Measurements from ENCODE around the gene DOCK3.

DOCK3 gene

DNA sequence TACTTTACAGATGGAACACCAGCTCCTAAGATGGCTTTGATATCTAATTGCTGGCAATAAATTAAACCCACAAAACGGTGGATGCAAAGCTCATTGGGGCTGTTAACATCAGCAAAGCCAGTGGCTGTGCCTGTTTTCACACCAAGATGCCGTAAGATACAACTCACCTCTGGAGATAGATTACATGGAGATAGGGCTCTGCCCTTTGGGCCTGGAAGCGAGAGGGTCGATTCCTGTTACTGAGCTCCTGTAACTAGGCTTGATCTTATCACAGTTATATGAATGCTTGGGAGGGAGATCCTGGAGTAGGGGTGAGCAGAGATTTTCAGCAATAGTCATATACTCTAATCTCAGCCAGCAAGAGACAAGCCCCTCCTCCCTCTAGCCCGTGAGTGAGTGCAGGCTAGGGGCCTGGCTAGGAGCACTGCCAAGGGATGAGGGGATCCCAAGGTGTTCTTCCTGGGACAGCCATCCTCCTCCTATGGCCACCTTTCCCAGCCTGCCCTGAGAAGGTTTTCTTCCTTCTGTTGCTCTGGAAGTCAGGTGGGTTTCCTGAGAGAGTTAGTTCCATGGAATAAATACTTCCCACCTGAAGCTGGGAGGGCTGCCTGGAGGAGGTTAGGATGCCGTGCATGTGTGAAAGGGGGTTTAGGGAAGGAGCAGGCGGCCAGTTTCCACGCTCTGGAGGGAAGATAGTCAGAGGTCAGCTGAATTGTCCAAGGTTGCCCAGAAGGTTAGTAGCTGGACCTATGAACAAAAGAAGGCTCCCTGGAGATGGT lies 18.1 kb upstream of the DOCK3 start:
- H3K4me3 ChIP-seq (ENCODE audit: low read depth, low read length) = no peak overlapping the region
- DNase-seq (ENCODE audit: low read depth) = no peak
- TF ChIP-seq CTCF (IDR thresholded peaks at IDR 0.05; ENCODE audit: insufficient read depth, low read depth, low read length, missing control alignments) = no peak

GRCh38 chr3:50657407-50657806 lies 17.3 kb upstream of the DOCK3 start:
- DNase-seq (ENCODE audit: low read depth) = no peak
- no peak for TF ChIP-seq CTCF (IDR thresholded peaks at IDR 0.05; ENCODE audit: insufficient read depth, low read depth, low read length, missing control alignments)
- H3K4me3 ChIP-seq (ENCODE audit: low read depth, low read length) = no peak overlapping the region

GRCh38 chr3:50657816-50658215 lies 16.9 kb upstream of the DOCK3 start:
- no peak overlapping the region for H3K4me3 ChIP-seq (ENCODE audit: low read depth, low read length)
- TF ChIP-seq CTCF (IDR thresholded peaks at IDR 0.05; ENCODE audit: insufficient read depth, low read depth, low read length, missing control alignments) = no peak
- DNase-seq (ENCODE audit: low read depth) = no peak

DNA sequence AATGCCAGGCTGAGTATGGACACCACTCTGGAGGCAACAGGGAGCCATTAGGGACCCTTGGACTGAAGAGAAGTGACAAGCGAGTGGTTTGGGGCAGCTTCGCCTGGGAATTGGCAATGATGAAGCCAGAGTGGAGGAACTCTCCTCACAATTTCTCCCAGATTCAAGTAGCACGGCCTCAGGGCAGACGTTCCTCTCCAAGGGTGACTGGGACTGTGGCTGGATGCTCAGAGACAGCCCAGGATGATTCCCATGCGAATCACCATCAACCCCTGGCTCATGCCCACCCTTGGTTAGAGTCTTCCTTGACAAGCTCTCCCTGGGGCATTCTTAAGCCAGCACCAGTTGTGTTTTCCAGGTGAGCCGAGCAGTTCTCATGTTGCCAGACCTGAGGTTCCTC lies 16.3 kb upstream of the DOCK3 start:
- TF ChIP-seq CTCF (IDR thresholded peaks at IDR 0.05; ENCODE audit: insufficient read depth, low read depth, low read length, missing control alignments) = no peak
- no peak for DNase-seq (ENCODE audit: low read depth)
- H3K4me3 ChIP-seq (ENCODE audit: low read depth, low read length) = no peak overlapping the region

DNA sequence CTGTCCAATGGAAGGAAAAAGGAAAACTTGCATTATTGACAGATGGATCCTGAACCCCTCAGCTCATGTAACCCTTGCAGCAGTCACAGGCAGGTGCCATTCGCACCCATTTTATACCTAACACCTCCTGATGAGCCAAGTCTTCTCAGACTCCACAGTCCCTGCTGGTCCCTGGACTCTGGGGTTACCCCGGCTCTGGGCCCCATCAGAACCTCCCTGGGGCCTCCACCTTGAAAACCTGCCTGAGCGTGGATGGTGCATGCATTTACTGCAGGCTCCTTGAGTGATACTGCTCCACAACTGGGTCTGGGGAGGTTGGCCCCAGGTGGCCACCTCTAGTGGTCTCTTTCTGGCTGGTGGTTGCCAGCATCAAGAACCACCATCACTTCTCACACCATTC lies 15.9 kb upstream of the DOCK3 start:
- no peak overlapping the region for H3K4me3 ChIP-seq (ENCODE audit: low read depth, low read length)
- no peak for DNase-seq (ENCODE audit: low read depth)
- TF ChIP-seq CTCF (IDR thresholded peaks at IDR 0.05; ENCODE audit: insufficient read depth, low read depth, low read length, missing control alignments) = no peak

GRCh38 chr3:50660386-50660785 lies 14.3 kb upstream of the DOCK3 start:
- no peak for DNase-seq (ENCODE audit: low read depth)
- TF ChIP-seq CTCF (IDR thresholded peaks at IDR 0.05; ENCODE audit: insufficient read depth, low read depth, low read length, missing control alignments) = no peak
- H3K4me3 ChIP-seq (ENCODE audit: low read depth, low read length) = no peak overlapping the region

- no peak for TF ChIP-seq CTCF (IDR thresholded peaks at IDR 0.05; ENCODE audit: insufficient read depth, low read depth, low read length, missing control alignments)
- no peak overlapping the region for H3K4me3 ChIP-seq (ENCODE audit: low read depth, low read length)
- no peak for DNase-seq (ENCODE audit: low read depth)
These were observed 13.3 kb upstream of the DOCK3 start for GRCh38 chr3:50661321-50661837.
